Measurements from ENCODE around the gene ECEL1. TPM values are rescaled to one million over a fixed set of nuclear protein-coding genes. Genes with fewer than 3 reads are reported as not detected.
"Not testable (repeated sequence)": the region's sequence is repeated elsewhere in the genome, so short reads cannot be mapped to it uniquely, and the experiment has no call there.

The ECEL1 gene
- total RNA-seq, 1 donor from 2014 or later: 3.9 TPM

DNA sequence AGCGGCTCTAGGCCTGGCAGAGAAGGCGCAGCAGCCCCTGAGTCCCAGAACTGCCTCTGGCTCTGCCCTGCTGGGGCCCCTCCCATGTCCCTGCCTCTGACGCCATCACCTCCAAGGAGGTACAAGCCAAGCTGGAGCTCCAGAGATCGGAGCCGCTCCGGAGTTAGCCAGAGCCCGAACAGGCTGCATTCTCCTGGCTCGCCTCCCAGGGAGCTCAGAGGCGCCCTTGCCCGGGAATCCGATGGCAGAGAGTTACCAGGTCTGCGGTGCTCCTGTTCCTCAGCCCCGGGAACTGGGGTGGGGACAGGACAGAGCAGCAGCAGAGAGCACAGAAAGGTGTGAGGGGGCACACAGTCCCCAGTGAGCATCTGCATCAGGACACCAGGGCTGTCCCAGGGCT lies 44.6 kb downstream of the ECEL1 start:
- DNase-seq (ENCODE audit: low spot score): not testable (repeated sequence)

DNA sequence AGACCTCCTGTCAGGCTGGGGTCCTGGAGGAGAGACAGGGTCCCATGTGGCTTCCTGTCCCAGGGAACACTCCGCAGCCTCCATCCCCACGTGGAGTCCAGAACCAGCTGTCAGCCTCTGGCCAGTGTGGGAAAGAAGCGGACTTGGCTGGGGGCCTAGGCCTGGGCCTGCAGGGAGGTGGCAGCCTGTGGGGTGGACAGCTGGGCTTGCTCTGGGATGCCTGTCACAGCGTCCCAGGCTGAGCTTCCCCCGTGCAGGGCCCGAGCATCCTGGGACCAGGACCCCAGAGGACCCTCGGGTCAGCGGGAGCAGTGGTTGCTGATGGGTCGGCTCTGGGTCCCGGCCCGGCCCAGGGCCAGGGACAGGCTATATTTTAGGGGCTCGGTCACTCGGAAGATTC lies 45.2 kb downstream of the ECEL1 start:
- not testable (repeated sequence) for DNase-seq (ENCODE audit: low spot score)

DNA sequence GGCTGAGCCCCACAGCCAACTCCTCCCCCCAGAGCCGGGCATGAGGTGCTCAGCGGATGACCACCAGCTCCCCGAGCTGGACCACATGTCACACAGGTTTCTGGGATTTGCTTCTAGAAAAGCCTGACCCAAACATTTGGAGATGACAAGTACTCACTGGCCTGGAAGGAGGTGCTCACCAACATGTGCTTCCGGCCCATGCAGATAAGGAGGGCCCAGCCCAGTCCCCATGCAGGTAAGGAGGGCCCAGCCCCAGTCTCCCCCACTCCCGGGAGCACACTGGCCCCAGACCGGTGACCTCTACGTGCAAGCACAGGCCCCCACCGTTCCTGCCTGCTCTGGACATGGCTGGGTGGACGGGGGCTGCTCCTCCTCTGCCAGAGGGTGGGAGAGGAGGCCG lies 45.7 kb downstream of the ECEL1 start:
- not testable (repeated sequence) for DNase-seq (ENCODE audit: low spot score)

DNA sequence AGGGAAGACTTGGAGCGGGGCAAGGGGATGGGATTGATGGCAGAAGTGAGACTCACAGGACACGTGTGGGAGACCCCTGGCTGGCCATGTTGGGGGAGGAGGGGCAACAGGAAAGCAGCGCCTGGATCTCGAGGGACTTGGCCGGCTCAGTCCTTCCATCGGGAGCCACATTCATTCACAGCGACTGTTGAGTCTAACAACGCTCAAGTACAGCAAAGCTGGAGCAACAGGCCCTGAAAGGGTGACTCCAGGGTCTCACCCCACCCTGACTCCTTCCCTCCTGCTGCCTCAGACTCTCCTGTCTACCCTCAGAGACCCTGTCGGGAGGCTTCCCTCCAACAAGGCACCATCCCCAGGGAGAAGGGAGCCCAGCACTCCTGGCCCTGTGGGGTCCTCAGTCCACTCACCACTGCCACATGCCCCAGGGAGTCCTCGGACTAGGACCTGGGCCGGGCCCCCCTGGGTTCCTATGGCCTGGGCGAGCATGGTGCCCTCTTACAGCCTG lies 46.4 kb downstream of the ECEL1 start:
- DNase-seq (ENCODE audit: low spot score): no peak

DNA sequence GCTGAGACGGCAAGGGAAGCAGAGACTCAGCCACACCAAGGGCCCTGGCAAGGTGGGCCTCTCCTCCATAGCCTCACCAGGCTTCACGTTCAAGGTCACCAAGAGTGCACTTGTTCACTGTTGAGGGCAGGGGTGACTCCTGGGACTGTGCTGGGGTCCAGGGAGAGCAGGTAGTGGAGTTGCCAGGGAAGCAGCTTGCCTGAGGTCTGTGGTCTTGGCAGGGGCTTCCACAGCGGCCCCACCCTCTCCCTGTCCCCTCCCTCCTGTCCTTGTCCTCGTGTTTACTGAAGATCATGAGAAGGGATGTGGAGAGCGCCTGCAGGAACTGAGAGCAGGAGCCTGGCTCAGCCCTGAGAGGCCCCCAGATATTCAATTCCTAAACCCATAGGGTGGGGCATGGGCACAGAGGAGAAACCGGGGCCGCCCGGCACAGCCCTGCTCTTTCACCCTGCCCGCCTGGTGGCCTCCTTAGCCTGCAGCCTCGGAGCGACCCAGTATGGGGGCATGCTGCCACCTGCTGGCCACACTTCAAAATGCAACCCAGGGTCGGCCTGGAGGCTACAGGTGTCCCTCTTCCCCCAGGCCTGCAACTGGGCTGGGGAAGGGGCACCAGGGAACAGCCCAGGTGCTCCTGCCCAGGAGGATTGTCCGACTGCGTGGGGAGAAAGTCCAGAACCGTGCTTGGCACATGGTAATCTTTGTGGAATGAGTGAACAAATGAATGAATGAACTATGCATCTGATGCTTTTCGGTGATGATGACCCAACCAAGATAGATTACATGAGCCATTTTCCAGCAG lies 47.2 kb downstream of the ECEL1 start:
- DNase-seq (ENCODE audit: low spot score): peak; percentile 69

DNA sequence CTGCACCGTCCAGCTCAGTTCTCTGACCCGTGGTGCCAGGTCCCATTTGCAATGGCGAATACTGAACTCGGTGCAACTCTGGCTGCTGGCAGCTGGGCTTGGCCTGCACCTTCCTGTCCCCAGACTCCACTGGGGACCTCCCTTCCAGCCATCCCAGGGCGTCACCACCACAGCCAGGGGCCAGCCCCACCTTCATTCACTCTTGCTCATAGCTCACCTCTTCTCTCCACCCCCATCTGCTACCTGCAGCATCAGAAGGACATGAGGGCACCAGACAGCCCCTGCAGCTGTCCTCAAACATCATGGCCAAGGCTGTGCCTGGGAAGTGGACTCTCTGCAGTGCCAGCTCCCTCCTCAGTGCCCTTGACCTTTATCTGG lies 47.9 kb downstream of the ECEL1 start:
- DNase-seq (ENCODE audit: low spot score): no peak

DNA sequence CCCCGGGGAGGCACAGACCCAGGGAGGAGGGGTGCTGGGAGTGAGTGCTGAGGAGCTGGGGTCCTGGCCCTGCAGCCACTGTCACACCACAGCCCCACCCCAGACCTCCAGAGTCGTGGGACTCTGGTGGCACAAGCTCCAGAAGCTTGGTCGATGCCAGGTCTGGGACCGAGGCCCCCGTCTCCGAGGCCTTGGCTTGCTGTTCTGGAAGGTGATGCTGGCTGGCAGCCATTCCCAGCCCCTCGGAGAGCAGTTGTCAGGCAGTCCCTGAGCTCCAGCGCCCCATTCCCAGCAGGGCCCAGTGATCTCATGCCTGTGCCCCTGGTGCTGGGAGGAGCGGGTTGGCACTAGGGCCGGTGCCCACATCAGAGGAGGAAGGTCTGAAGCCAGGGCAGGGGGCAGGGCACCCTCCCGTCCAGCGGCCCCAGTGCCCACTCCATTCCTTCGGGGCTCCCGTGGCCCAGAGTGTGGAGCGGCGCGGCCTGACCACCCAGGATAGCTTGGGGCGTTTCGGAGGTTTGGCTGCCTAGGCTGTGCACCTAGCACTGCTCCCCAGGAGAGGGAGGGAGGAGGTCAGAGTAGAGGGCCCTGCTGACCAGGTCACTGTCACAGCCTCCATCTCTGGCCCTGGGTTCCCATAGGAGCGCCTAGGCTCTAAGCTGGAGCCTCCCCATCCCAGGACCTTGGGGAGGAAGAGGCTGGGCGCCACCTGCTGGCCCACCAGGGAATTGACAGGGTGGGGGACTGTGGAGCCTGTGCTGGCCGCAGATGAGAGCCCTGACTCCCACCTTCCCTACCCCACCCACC lies 48.5 kb downstream of the ECEL1 start:
- DNase-seq (ENCODE audit: low spot score): no peak

DNA sequence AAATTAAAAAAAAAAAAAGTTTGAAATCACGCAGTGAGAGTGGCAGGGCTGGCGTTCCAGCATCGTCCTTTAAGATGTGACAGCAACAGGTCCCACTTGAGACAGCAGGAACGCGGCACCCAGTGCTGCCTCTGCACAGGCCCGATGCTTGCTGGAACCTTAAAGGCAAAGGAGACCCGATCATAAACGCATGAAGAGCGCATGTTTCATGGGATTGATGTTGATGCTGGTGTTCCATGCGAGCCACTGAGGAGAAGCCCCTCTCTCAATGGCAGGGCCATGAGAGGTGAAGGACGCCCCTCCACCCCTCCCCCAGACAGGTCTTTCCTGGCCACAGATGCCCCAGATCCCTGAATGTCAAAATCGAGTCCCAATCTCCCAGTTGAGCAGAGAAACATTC lies 49.5 kb downstream of the ECEL1 start:
- DNase-seq (ENCODE audit: low spot score): no peak

DNA sequence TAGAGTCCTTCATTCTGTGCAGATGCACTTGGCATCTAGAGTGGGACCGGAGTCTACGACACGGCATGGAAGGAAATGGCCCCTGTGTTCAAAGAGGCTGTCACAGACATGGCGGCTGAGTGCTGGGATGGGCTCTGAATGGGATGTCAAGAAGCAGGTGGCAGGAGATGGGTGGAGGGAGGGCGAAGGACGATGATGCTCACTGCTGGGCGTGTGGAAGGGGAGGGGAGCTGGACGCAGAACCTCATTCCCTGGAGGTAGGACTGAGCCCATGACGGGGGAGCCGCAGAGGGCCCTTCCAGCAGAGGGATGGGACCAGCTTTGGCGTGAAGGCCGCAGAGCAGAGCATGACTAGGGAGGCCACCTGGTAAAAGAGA lies 50.5 kb downstream of the ECEL1 start:
- DNase-seq (ENCODE audit: low spot score): no peak

DNA sequence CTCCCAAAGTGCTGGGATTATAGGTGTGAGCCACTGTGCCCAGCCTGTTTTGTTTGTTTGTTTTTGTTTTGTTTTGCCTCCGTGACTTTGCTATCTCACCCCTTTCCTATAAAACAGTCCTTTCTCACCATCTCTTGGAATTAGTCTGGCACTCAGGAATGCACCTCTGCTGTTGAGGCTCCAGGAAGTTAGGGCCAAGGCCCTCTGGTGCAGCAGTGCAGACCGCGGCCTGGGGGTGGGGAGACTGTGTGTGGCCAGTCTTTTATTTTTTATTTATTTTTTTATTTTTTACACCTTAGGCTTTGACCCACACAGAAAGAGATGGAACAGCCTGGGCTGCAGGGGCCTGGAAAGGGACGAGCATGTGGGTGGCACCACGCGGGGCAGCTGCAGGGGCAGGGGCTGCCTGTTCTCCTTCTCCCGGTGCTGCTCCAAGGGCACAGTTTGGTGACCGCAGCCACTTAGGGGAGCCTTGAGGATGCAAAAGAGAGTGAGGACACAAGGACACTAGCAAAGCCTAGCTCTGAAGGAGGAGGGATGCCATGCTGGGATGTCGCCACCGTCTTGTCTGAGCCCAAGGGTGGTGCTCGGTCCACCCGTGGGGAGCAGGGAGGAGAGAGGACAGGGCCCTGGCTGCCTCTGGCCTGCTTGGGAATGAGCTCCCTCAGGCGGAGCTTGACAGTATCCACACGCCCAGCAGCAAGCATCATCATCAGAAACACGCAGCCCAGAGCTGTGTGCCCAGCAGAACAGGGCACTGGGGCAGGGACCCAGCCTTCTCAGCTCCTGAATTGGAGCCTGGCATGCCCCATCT lies 51.0 kb downstream of the ECEL1 start:
- DNase-seq (ENCODE audit: low spot score): no peak

DNA sequence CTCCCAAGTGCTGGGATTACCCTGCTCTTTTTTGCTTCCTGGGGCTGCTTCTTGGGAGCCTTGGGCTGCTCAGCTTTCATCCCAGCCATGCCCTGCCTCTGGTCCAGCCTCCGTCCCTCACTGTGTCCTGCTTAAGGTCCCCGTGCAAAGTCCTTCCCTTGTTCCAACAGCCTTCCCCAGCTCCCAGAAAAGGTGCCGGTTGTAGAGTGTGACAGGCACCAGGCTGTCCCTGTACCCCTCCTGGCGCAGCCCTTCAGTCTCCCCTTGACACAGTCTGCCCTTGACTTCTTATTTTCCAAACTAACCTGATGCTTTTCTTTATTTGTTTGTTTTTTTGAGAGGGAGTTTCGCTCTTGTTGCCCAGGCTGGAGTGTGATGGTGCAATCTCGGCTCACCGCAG lies 51.8 kb downstream of the ECEL1 start:
- no peak for DNase-seq (ENCODE audit: low spot score)

DNA sequence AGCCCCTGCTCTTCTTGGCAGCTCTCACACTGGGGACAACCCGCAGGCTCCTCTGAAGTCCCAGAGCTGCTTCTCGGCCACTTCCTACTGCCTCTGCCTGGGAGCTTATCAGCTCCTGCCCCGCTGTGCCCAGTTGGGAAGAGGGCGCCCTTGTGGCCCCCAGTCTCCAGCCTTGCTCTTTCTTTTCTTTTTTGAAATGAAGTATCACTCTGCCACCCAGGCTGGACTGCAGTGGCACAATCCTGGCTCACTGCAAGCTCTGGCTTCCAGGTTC lies 52.3 kb downstream of the ECEL1 start:
- DNase-seq (ENCODE audit: low spot score): no peak

DNA sequence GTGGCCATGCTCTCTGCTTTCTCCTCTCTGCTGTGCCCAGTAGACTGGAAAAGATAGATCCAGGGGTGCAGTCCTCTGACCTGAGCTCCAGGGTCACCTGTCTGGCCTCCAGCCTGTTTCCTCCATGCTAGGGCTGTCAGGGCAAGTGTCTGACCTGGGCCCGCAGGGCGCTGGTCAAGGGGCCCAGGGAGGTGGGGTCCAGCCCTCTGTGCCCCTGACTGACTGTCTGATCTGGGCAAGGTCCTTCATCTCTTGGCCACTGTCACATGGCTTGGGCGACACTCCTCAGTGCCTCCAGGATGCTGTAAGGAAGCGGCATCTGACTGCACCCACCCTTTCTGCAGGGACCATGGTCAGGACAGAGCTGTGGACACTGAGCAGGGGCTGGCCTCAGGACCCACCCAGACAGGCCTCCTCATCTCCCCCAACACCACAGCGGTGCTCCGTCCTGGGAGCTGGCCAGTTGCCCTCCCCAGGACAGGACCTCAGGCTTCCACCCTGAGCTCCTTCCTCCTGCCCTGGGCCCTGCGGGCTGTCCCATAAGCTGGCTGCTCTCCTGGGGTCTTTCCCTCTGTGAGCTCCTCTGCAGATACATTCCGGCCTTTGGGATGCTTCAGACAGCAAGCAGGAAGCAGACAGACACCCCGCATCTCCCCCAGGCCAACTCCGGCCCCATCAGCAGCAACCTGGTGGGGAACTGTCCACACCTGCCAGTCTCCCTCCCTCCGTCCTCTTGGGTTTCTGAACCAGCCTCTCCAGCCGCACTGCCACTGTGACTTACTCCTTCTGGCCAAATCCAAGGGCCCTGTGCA lies 52.9 kb downstream of the ECEL1 start:
- DNase-seq (ENCODE audit: low spot score): no peak

DNA sequence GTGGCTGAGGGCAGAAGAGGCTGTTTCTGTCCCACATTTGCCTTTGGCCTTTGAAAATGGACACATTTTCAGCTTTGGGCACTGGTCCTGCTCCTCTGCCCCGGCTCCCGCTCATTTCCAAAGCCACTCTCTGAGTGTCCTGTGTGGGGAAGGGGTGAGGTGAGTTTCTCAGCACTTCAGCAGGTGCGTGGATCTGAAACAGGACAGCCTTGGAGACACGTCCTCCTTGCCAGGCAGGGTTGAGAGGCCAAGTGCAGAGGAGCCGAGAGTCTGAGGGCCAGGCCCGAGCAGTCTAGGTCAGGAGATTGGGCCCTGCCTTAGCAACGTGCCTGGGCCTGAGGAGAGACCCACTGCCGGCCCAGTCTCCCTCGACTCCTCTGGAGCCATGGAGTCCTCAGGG lies 53.5 kb downstream of the ECEL1 start:
- DNase-seq (ENCODE audit: low spot score): no peak

DNA sequence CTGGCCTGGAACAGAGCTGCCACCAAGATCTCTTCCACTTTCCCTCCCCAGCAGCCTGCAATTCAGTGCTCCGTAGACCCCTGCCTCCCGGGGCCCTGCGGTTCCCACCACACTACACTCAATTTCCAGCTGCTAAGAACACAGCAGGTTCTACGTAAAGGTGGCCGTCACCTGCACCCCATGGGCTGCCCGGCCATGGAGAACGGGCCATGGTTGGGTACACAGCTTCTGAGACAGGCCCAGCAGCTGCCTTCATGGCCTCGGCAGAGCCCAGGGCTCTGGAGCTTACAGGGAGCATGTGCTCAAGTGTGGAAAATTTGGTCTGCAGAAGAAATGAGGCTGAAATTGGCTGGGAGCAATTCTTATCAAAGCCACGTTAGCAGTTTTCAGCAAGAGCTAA lies 54.0 kb downstream of the ECEL1 start:
- not testable (repeated sequence) for DNase-seq (ENCODE audit: low spot score)

DNA sequence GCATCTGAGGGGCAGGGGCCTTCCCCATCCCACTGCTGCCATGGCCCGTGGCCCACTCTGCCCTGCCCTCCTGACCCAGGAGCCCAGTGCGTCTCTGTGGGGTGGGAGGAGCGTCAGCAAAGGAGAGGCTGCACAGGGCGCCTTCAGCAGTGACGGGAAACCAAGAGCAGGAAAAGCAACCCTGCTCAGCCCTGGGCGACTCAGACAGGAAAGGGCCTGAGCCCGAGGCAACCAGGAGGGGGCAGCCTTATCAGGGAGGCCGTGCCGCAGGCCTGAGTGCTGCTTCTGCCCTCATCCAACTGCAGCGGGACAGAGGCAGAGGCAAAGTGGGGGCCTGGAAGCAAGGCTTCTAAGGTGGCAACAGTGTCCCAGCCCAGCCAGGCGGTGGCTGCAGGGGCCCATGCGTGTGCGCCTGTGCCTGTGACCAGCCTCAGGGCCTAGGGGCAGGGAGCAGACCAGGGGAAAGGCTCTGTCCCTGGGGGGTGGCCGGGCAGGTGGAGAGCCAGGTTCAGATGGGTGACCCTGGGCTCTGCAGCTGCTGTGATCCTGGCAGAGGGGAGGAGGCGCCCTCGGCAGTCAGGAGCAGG lies 54.9 kb downstream of the ECEL1 start:
- DNase-seq (ENCODE audit: low spot score): no peak

DNA sequence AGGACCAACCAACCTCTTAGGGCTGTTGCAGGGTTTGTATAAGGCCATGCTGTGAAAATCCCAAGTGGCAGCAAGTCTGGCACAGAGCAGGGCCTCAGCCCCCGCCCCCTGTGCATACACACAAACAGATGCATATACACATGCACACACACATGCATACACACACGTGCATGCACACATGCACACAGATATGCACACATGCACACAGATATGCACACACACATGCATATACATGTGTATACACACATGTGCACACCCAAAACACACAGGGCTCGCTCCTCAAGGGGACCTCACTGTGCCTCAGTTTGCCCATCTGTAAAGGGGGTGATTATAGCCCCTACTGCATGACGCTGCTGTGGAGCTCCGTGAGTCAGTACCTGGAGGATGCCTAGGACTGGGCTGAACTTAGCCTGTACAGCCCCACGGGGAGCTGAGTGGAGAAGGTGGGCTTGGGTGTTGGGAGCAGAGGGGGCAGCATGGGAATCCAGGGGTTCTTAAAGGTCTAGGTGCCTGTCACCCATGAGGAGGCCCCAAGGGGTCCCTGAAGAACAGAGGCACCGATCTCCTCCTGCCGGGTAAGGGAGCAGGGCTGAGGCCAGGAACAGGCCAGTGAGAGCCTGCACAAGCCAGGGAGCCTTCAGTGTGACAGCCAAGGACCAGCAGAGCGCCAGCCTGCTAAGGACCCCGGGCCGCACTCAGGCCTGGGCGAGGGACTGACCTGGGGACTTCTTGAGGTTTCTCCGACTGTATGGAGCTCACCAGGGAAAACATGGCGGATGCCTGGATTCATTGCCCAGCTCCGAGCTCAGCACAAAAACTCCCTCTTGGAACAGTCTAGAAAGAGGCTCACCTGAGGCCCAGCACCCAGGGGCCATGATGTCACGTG lies 55.7 kb downstream of the ECEL1 start:
- no peak for DNase-seq (ENCODE audit: low spot score)

Data from umbilical cord (tissue), 2 donors.